ENCODE measurements around the gene RYR3.

RYR3 gene

GRCh38 chr15:33438396-33438795, 127.6 kb downstream of the RYR3 start:
- Histone ChIP-seq H3K27me3 (ENCODE audit: control insufficient read depth in 5 of 5, insufficient read depth in 4 of 5, low read length in 5 of 5) (peaks cover 0 to 3% (median 0%) of the 10 kb centered on the region in 5 donors), H3K4me3 (ENCODE audit: low read depth in 1 of 5, low read length in 5 of 5) (no peak overlapping the region), H3K9ac (ENCODE audit: low read length in 5 of 5) (no peak overlapping the region), H3K36me3 (ENCODE audit: control insufficient read depth in 5 of 5, insufficient read depth in 5 of 5, low read length in 5 of 5) (no peaks in the 10 kb centered on the region), H3K4me1 (ENCODE audit: control insufficient read depth in 5 of 5, insufficient read depth in 5 of 5, low read length in 5 of 5) (no peaks in the 10 kb centered on the region), H3K27ac (ENCODE audit: low read depth, low read length) (no peak overlapping the region), H3K9me3 (ENCODE audit: control insufficient read depth in 5 of 5, low read length in 5 of 5) (peaks cover 0 to 5% (median 0%) of the 10 kb centered on the region in 5 donors)

GRCh38 chr15:33440900-33441299, 130.1 kb downstream of the RYR3 start:
- no peaks in the 10 kb centered on the region for H3K36me3 ChIP-seq (ENCODE audit: control insufficient read depth in 5 of 5, insufficient read depth in 5 of 5, low read length in 5 of 5)
- H3K27me3 ChIP-seq (ENCODE audit: control insufficient read depth in 5 of 5, insufficient read depth in 4 of 5, low read length in 5 of 5), result peaks cover 0 to 3% (median 0%) of the 10 kb centered on the region in 5 donors
- no peaks in the 10 kb centered on the region for H3K4me1 ChIP-seq (ENCODE audit: control insufficient read depth in 5 of 5, insufficient read depth in 5 of 5, low read length in 5 of 5)
- H3K9ac ChIP-seq (ENCODE audit: low read length in 5 of 5), result no peak overlapping the region
- no peak overlapping the region for H3K4me3 ChIP-seq (ENCODE audit: low read depth in 1 of 5, low read length in 5 of 5)
- H3K27ac ChIP-seq (ENCODE audit: low read depth, low read length), result no peak overlapping the region
- H3K9me3 ChIP-seq (ENCODE audit: control insufficient read depth in 5 of 5, low read length in 5 of 5), result peaks cover 0 to under 1% (median 0%) of the 10 kb centered on the region in 5 donors

GRCh38 chr15:33442449-33442848, 131.7 kb downstream of the RYR3 start:
- Histone ChIP-seq H3K4me3 (ENCODE audit: low read depth in 1 of 5, low read length in 5 of 5) (no peak overlapping the region), H3K27ac (ENCODE audit: low read depth, low read length) (no peak overlapping the region), H3K9ac (ENCODE audit: low read length in 5 of 5) (no peak overlapping the region), H3K4me1 (ENCODE audit: control insufficient read depth in 5 of 5, insufficient read depth in 5 of 5, low read length in 5 of 5) (no peaks in the 10 kb centered on the region), H3K9me3 (ENCODE audit: control insufficient read depth in 5 of 5, low read length in 5 of 5) (no peaks in the 10 kb centered on the region), H3K36me3 (ENCODE audit: control insufficient read depth in 5 of 5, insufficient read depth in 5 of 5, low read length in 5 of 5) (no peaks in the 10 kb centered on the region), H3K27me3 (ENCODE audit: control insufficient read depth in 5 of 5, insufficient read depth in 4 of 5, low read length in 5 of 5) (peaks cover 0 to 3% (median 0%) of the 10 kb centered on the region in 5 donors)

GRCh38 chr15:33443708-33444107, 132.9 kb downstream of the RYR3 start:
- no peak overlapping the region for H3K27ac ChIP-seq (ENCODE audit: low read depth, low read length)
- no peak overlapping the region for H3K4me3 ChIP-seq (ENCODE audit: low read depth in 1 of 5, low read length in 5 of 5)
- no peaks in the 10 kb centered on the region for H3K4me1 ChIP-seq (ENCODE audit: control insufficient read depth in 5 of 5, insufficient read depth in 5 of 5, low read length in 5 of 5)
- no peaks in the 10 kb centered on the region for H3K36me3 ChIP-seq (ENCODE audit: control insufficient read depth in 5 of 5, insufficient read depth in 5 of 5, low read length in 5 of 5)
- H3K9ac ChIP-seq (ENCODE audit: low read length in 5 of 5), result no peak overlapping the region
- H3K9me3 ChIP-seq (ENCODE audit: control insufficient read depth in 5 of 5, low read length in 5 of 5), result no peaks in the 10 kb centered on the region
- H3K27me3 ChIP-seq (ENCODE audit: control insufficient read depth in 5 of 5, insufficient read depth in 4 of 5, low read length in 5 of 5), result peaks cover 0 to 3% (median 2%) of the 10 kb centered on the region in 5 donors

GRCh38 chr15:33445984-33446383, 135.2 kb downstream of the RYR3 start:
- Histone ChIP-seq H3K27ac (ENCODE audit: low read depth, low read length) (no peak overlapping the region), H3K9me3 (ENCODE audit: control insufficient read depth in 5 of 5, low read length in 5 of 5) (no peaks in the 10 kb centered on the region), H3K9ac (ENCODE audit: low read length in 5 of 5) (no peak overlapping the region), H3K4me1 (ENCODE audit: control insufficient read depth in 5 of 5, insufficient read depth in 5 of 5, low read length in 5 of 5) (no peaks in the 10 kb centered on the region), H3K36me3 (ENCODE audit: control insufficient read depth in 5 of 5, insufficient read depth in 5 of 5, low read length in 5 of 5) (no peaks in the 10 kb centered on the region), H3K4me3 (ENCODE audit: low read depth in 1 of 5, low read length in 5 of 5) (no peak overlapping the region), H3K27me3 (ENCODE audit: control insufficient read depth in 5 of 5, insufficient read depth in 4 of 5, low read length in 5 of 5) (peaks cover 0 to 7% (median 3%) of the 10 kb centered on the region in 5 donors)

GRCh38 chr15:33448151-33448550, 137.4 kb downstream of the RYR3 start:
- Histone ChIP-seq H3K27ac (ENCODE audit: low read depth, low read length) (no peak overlapping the region), H3K27me3 (ENCODE audit: control insufficient read depth in 5 of 5, insufficient read depth in 4 of 5, low read length in 5 of 5) (peaks cover 0 to 7% (median 2%) of the 10 kb centered on the region in 5 donors), H3K9me3 (ENCODE audit: control insufficient read depth in 5 of 5, low read length in 5 of 5) (no peaks in the 10 kb centered on the region), H3K4me1 (ENCODE audit: control insufficient read depth in 5 of 5, insufficient read depth in 5 of 5, low read length in 5 of 5) (no peaks in the 10 kb centered on the region), H3K4me3 (ENCODE audit: low read depth in 1 of 5, low read length in 5 of 5) (no peak overlapping the region), H3K36me3 (ENCODE audit: control insufficient read depth in 5 of 5, insufficient read depth in 5 of 5, low read length in 5 of 5) (no peaks in the 10 kb centered on the region), H3K9ac (ENCODE audit: low read length in 5 of 5) (no peak overlapping the region)

GRCh38 chr15:33448961-33449606, 138.3 kb downstream of the RYR3 start:
- no peaks in the 10 kb centered on the region for H3K4me1 ChIP-seq (ENCODE audit: control insufficient read depth in 5 of 5, insufficient read depth in 5 of 5, low read length in 5 of 5)
- H3K27ac ChIP-seq (ENCODE audit: low read depth, low read length), result no peak overlapping the region
- no peak overlapping the region for H3K9ac ChIP-seq (ENCODE audit: low read length in 5 of 5)
- H3K9me3 ChIP-seq (ENCODE audit: control insufficient read depth in 5 of 5, low read length in 5 of 5), result no peaks in the 10 kb centered on the region
- no peaks in the 10 kb centered on the region for H3K36me3 ChIP-seq (ENCODE audit: control insufficient read depth in 5 of 5, insufficient read depth in 5 of 5, low read length in 5 of 5)
- H3K4me3 ChIP-seq (ENCODE audit: low read depth in 1 of 5, low read length in 5 of 5), result no peak overlapping the region
- H3K27me3 ChIP-seq (ENCODE audit: control insufficient read depth in 5 of 5, insufficient read depth in 4 of 5, low read length in 5 of 5), result peaks cover 0 to 7% (median 2%) of the 10 kb centered on the region in 5 donors

GRCh38 chr15:33449810-33450209, 139.0 kb downstream of the RYR3 start:
- Histone ChIP-seq H3K4me1 (ENCODE audit: control insufficient read depth in 5 of 5, insufficient read depth in 5 of 5, low read length in 5 of 5) (no peaks in the 10 kb centered on the region), H3K9me3 (ENCODE audit: control insufficient read depth in 5 of 5, low read length in 5 of 5) (no peaks in the 10 kb centered on the region), H3K27me3 (ENCODE audit: control insufficient read depth in 5 of 5, insufficient read depth in 4 of 5, low read length in 5 of 5) (peaks cover 0 to 7% (median 2%) of the 10 kb centered on the region in 5 donors), H3K27ac (ENCODE audit: low read depth, low read length) (no peak overlapping the region), H3K9ac (ENCODE audit: low read length in 5 of 5) (no peak overlapping the region), H3K36me3 (ENCODE audit: control insufficient read depth in 5 of 5, insufficient read depth in 5 of 5, low read length in 5 of 5) (no peaks in the 10 kb centered on the region), H3K4me3 (ENCODE audit: low read depth in 1 of 5, low read length in 5 of 5) (no peak overlapping the region)

- peaks cover 0 to 7% (median 2%) of the 10 kb centered on the region in 5 donors for H3K27me3 ChIP-seq (ENCODE audit: control insufficient read depth in 5 of 5, insufficient read depth in 4 of 5, low read length in 5 of 5)
- H3K36me3 ChIP-seq (ENCODE audit: control insufficient read depth in 5 of 5, insufficient read depth in 5 of 5, low read length in 5 of 5), result no peaks in the 10 kb centered on the region
- no peaks in the 10 kb centered on the region for H3K4me1 ChIP-seq (ENCODE audit: control insufficient read depth in 5 of 5, insufficient read depth in 5 of 5, low read length in 5 of 5)
- no peak overlapping the region for H3K9ac ChIP-seq (ENCODE audit: low read length in 5 of 5)
- no peaks in the 10 kb centered on the region for H3K9me3 ChIP-seq (ENCODE audit: control insufficient read depth in 5 of 5, low read length in 5 of 5)
- H3K27ac ChIP-seq (ENCODE audit: low read depth, low read length), result no peak overlapping the region
- no peak overlapping the region for H3K4me3 ChIP-seq (ENCODE audit: low read depth in 1 of 5, low read length in 5 of 5)
These were observed 140.6 kb downstream of the RYR3 start for GRCh38 chr15:33451385-33451784.

GRCh38 chr15:33453761-33454160, 143.0 kb downstream of the RYR3 start:
- no peaks in the 10 kb centered on the region for H3K4me1 ChIP-seq (ENCODE audit: control insufficient read depth in 5 of 5, insufficient read depth in 5 of 5, low read length in 5 of 5)
- peaks cover 0 to 4% (median 2%) of the 10 kb centered on the region in 5 donors for H3K27me3 ChIP-seq (ENCODE audit: control insufficient read depth in 5 of 5, insufficient read depth in 4 of 5, low read length in 5 of 5)
- H3K9ac ChIP-seq (ENCODE audit: low read length in 5 of 5), result no peak overlapping the region
- no peaks in the 10 kb centered on the region for H3K9me3 ChIP-seq (ENCODE audit: control insufficient read depth in 5 of 5, low read length in 5 of 5)
- H3K36me3 ChIP-seq (ENCODE audit: control insufficient read depth in 5 of 5, insufficient read depth in 5 of 5, low read length in 5 of 5), result no peaks in the 10 kb centered on the region
- no peak overlapping the region for H3K27ac ChIP-seq (ENCODE audit: low read depth, low read length)
- no peak overlapping the region for H3K4me3 ChIP-seq (ENCODE audit: low read depth in 1 of 5, low read length in 5 of 5)

All from subcutaneous abdominal adipose tissue (tissue), 5 donors.